GM21717 (cell line): ENCODE results near the gene CEP350.
"Not testable (repeated sequence)": the region's sequence is repeated elsewhere in the genome, so short reads cannot be mapped to it uniquely, and the experiment has no call there.

ENCODE experiments used
- ATAC-seq: cut with Tn5 transposase; IDR thresholded peaks from one replicate; pipeline ENCODE4 v1.9.1; 2021; ENCODE audit warnings: mild to moderate bottlenecking, moderate library complexity; ENCODE audit not compliant: unreplicated experiment

The CEP350 gene

GRCh38 chr1:180112984-180113647 lies 158.5 kb downstream of the CEP350 start:
- no peak for ATAC-seq

GRCh38 chr1:180114396-180114945 lies 159.9 kb downstream of the CEP350 start:
- ATAC-seq, result no peak

DNA sequence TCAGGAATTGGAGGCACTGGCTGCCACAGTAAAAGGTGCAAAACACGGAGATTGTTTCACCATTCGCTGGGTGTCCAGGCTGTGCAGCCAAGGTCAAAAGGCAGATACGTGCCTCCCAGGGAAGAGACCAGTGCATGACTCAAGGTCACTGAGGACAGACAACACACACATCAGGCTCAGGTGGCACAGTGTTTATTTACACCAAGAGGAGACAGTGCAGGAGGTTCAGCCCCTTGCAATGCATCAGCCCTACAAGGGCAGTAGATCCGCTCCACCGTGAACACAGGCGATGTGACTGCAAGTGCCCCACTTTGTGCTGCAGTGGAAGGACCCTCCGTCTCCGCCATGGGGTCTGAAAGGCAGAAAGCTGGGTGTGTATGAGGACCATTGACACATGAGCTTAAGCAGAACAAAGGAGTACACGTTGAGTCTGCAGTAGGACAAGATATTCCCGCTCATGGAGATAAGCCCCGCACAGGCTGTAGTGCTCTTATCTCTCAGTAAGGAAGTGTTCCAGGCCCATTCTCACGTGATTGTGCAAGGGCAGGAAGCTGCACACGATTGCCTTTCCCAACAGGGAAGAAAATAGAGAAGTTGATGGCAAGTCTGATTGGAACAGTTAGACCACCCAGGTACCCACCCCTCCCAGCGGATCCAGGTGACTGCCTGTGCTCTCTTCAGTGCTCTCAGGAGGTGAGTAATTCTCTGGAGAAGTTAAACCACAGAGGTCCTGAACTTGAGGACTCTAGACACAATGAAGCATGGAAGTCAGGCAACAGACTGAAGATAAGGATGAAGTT lies 162.6 kb downstream of the CEP350 start:
- no peak for ATAC-seq

GRCh38 chr1:180117764-180118116 lies 163.1 kb downstream of the CEP350 start:
- no peak for ATAC-seq

- ATAC-seq, result no peak
Measured at GRCh38 chr1:180119837-180120236, 165.2 kb downstream of the CEP350 start.

GRCh38 chr1:180123463-180123936 lies 168.9 kb downstream of the CEP350 start:
- ATAC-seq, result no peak

- ATAC-seq, result no peak
Measured at GRCh38 chr1:180130651-180131050, 176.0 kb downstream of the CEP350 start.

DNA sequence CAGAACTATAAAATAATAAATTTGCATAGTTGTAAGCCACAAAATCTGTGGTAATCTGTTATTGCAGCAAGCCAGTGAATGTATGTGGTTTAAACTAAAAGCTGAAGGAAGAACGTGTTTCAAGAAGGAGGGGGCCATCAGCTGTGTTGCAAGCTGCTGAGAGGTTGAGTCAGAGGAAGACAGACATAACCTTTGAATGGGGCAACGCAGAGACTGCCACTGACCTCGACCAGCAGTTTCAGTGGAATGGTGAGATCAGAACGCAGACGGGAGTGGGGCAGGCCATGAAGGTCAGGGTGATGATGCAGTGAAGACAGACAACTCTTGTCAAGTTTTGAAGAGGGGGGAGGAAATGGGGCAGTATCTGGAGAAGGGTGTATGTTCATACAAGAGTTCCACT lies 176.9 kb downstream of the CEP350 start:
- ATAC-seq, result no peak

- ATAC-seq, result no peak
Measured at GRCh38 chr1:180133193-180133592, 178.6 kb downstream of the CEP350 start.

DNA sequence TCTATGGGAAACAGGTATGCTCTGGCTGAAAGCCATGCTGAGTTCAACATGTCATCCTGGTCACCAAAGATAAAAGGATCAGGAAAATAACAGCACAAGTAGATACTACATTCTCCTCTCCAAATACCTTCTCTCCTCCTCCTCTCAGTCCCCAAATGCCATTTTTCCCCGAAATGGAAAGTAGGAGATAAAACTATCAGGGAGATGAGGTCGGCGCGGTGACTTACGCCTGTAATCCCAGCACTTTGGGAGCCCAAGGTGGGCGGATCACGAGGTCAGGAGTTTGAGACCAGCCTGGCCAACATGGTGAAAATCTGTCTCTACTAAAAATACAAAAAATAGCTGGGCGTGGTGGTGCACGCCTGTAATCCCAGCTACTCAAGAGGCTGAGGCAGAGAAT lies 179.1 kb downstream of the CEP350 start:
- not testable (repeated sequence) for ATAC-seq

DNA sequence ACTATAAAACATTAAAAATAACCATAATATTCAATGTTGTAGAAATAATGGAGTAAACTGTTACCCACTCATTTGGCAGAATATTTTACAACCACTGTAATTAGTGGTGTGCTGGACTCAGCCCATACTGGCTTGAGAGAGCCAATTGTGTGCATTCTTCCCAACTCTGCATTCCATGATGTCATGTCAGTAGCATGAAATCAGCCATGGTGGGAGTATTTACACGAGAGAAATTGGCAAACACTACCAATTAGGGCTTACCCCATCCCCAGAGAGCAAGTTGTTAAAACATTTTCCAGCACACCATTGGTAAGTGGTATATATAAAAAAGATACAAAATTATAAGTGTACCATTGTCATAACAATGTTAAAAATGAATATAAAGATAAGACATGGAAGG lies 180.9 kb downstream of the CEP350 start:
- no peak for ATAC-seq

GRCh38 chr1:180136331-180136967 lies 181.8 kb downstream of the CEP350 start:
- ATAC-seq, result no peak

DNA sequence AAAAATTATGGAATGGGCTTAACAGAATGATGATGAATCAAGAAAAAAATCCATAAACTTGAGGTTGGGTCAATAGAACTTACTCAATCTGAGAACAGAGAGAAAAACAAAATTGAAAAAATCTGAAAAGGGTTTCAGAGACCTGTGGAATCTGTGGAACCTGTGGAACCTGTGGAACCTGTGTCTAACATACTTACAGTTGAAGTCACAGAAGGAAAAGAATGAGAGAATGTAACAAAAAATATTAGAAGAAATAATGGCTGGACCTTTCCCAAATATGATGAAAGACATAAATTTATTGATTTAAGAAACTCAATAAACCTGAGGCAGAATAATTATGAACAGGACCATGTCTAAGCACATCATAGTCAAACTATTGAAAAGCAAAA lies 182.4 kb downstream of the CEP350 start:
- ATAC-seq, result no peak

- ATAC-seq, result no peak
Measured at GRCh38 chr1:180137776-180138175, 183.2 kb downstream of the CEP350 start.

DNA sequence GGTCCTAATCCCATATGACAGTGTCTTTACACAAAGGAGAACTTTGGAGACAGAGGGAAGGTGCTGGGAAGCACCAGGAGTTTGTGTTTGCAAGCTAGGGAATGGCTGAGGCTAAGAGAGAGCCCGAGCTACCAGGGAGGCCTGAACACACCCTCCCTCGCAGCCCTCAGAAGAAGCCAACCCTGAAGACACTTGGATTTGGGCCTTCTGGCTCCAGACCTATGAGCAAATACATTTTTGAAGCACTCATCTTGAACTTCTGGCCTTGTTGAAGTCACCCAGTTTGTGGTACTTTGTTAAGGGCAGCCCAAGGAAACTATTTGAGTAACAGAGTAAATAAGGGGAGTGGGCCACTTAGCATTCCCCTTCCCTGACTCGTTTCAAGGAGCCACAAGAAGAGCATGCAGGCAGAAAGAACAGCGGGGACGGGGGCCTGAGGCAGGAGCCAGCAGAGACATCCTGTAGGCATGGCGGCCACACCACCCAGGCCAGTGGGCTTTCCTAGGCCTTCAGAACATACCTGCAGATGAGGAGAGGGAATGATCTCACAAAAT lies 186.8 kb downstream of the CEP350 start:
- no peak for ATAC-seq

- ATAC-seq, result no peak
Measured at GRCh38 chr1:180143359-180143758, 188.7 kb downstream of the CEP350 start.

DNA sequence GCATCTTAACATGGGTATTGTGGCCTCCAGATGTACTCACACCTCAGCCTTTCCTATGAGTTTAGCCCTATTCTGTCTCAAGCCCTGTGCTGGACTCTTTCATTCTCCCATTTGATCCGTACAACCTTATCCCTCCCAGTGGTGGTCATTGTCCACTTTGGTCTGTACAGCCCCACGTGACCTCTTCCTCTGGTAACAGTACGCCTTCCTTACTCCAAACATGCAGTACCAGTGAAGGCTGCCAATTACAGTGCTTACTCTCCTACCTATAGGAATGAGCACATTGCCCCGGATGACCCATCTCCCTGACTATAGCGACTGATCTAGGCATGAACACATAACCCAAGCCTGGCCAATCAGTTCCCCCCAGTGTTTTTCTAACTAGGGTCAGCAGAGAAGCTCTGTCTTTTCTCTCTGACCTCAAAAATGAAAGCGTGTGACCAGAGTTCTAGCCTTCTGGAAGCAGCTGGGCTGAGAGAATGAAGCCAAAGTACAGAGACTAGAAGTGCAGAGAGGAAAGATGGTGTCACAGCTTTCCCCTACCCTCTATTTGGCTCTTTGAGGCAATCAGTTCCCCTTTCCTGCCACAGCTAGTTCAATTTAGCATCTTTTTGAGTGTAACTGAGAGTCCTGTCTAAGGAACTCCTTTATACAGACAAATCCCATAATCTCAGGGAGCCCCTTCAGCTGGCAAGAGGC lies 190.2 kb downstream of the CEP350 start:
- no peak for ATAC-seq

GRCh38 chr1:180145446-180145845 lies 190.8 kb downstream of the CEP350 start:
- no peak for ATAC-seq

- ATAC-seq, result no peak
Measured at GRCh38 chr1:180150982-180151381, 196.4 kb downstream of the CEP350 start.

GRCh38 chr1:180151508-180151907 lies 196.9 kb downstream of the CEP350 start:
- ATAC-seq, result no peak

DNA sequence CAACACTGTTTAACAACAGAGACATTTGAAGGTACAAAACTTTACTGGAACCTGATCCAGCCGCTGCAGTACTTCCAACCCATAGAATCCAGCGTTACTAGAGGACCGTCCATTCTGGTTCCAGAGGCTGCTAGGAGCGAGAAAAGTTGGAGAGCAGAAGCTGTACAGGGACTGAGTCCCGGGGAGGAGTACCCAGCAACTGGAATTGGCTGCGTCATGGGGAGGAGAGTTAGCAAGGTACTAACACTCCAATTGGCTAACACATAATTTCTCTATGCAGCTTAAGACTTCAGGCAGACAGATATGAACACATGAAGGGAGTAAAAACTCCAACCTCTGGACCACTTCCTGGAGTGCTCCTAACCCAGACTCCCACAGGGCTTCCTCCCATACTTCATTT lies 198.0 kb downstream of the CEP350 start:
- ATAC-seq, result no peak
